HG03442 (cell line): Measurements from ENCODE around the gene ERLIN1.

Source experiments
- ATAC-seq: cut with Tn5 transposase; IDR thresholded peaks from one replicate; pipeline ENCODE4 v1.9.1; 2021; ENCODE audit warnings: mild to moderate bottlenecking, moderate library complexity; ENCODE audit not compliant: unreplicated experiment

The ERLIN1 gene

GRCh38 chr10:100185364-100186252, at the start of gene ERLIN1:
ERLIN1 (minus strand) TSS chr10:100186029; CDS start chr10:100185626, 403 bp downstream.
- peak; percentile 81 for ATAC-seq

DNA sequence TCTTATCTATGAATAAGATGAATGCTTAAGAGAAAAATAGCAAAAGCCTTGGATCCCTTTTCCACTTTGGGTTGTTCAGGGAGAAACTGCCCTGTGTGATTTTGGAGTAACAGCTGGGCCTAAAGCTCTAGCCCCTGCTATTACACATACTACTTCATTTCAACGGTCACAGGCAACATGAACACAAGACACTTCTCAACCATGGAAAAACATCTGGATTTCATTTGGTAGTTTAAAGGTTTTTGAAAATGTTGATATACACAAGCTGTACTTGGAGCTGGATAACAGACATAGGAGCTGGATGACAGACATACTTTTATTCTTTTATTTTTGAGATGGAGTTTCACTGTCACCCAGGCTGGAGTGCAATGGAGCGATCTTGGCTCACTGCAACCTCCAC, 46.3 kb upstream of the ERLIN1 start:
- ATAC-seq = no peak

- ATAC-seq = no peak
Measured at GRCh38 chr10:100229819-100230422, 44.1 kb upstream of the ERLIN1 start.

GRCh38 chr10:100223879-100224278, 38.0 kb upstream of the ERLIN1 start:
- no peak for ATAC-seq

DNA sequence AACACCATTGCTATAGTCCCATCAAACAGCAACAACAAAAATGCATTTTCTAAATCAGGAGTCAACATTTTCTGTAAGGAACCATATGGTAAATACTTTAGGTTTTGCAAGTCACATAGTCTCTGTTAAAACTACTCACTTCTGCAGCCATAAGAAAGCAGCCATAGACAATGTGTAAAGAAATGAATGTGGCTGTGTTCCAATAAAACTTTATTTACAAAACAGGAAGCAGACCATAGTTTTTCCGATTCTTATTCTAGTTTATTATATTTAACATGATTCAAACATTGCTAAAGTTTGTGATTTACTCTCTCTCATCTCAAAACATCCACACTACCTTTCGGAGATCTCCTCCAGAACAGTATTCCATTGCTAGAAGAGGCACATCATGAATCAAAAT, 36.7 kb upstream of the ERLIN1 start:
- no peak for ATAC-seq

- no peak for ATAC-seq
Measured at GRCh38 chr10:100216006-100216405, 30.2 kb upstream of the ERLIN1 start.

- ATAC-seq = no peak
Measured at GRCh38 chr10:100209303-100209702, 23.5 kb upstream of the ERLIN1 start.

GRCh38 chr10:100208276-100208675, 22.4 kb upstream of the ERLIN1 start:
- ATAC-seq = no peak

- ATAC-seq = no peak
Measured at GRCh38 chr10:100204370-100204769, 18.5 kb upstream of the ERLIN1 start.

DNA sequence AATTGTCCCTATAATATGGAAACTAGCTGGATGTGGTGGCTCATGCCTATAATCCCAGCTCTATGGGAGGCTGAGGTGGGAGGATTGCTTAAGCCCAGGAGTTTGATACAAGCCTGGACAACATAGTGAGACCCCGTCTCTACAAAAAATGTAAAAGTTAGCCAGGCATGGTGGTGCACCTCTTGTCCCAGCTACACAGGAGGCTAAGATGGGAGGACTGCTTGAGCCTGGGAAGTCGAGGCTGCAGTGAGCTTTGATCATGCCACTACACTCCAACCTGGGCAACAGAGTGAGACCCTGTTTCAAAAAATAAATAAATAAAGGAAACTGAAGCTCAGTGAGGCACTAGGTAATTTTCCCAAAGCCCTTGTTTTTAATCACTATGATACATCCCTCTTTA, 15.7 kb upstream of the ERLIN1 start:
- no peak for ATAC-seq

DNA sequence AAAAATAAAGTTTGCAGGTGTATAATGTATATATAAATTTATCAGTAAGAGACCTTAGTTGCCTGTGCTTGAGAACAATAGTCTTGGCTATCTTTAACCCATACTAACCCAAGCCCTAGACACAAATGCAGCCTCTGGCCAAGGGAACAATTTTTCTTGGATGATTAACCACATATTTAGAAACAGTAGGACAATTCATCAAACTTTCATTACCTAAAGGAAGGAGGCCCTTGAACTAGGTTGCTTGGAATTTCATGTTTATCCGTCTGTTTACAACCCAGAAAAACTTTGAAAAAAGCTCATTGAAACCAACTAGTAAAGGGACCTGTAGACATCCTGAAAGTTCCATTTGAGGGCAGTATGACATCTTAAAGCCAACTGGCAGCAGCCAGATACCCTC, 8.9 kb upstream of the ERLIN1 start:
- no peak for ATAC-seq

DNA sequence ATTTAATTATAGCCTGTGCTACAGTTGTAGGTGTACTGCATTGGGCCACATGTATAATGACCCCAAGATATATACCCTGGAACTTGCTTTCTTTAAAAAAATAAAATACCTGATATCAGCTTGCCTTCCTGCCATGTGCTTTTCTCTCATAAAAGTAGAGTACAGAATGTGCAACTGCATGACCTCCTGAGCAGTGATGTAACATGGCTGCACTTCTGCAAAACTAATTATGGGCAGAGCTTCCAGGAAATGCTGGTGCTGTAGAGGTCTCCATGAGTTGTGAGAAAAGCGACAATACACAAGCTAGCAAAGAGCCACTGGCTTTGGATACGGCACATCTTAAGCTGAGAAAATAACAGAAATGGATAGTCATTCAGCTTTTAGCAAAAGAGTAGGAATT, 6.5 kb upstream of the ERLIN1 start:
- ATAC-seq = no peak

DNA sequence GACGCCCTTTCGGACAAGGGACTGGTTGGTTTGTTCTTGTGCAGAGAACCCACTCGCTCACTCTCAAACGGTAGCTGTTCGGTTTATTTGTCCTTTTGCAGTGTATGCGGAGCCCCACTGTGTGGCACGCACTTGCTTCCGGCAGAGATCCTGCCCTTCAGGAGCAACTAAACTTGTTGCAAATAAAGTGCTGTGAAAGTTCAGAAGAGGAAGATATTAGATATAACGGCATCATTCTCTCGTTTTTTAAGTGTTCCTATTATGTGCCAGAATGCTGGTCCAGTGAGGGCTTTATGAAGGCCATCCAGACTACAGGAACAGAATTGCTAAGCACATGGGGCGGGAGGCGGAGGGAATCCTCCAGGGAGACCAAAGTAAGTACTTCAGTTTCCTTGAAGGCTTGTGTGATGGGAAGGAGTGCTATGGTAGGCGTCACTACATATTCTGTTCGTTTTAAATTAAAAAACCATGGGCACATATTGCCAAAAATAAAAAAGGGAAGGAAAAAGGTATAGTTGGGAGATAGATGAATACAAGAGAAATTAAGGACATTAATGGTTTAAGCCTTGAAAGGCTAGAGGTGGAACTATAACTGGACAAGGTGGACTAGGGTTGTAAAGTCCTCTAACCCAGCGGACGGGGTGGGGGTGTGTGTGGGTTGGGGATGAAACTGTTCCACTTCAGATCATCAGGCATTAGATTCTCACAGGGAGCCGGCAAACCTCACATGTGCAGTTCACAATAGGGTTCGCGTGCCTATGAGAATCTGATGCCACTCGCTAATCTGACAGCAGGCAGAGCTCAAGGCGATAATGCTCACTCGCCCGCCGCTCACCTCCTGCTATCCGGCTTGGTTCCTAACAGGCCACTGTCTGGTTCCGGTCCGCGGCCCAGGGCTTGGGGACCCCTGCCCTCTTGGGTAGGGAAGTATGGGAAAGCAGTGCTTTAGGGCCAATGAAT, 704 bp upstream of the ERLIN1 start:
- peak; percentile 35 for ATAC-seq

DNA sequence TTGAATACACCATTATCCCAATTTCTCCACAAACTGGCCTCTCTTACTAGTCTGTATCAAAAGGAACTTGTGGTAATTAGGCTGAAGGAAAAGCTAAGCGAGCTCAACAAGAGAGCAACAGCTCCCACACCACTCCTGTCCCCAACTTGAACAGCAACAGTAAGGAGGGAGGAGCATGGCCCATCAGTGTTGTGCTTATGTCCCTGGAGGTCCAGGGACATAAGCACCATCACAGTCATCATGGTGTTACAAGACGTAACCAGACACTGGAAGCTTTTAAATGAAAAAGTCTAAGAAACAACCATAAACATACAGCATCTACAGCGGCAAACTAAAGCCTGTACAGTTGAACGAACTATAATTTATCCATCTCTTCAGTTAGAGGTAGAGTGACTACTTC, 989 bp downstream of the ERLIN1 start:
- no peak for ATAC-seq

GRCh38 chr10:100184426-100184825, 1.4 kb downstream of the ERLIN1 start:
- ATAC-seq = no peak

DNA sequence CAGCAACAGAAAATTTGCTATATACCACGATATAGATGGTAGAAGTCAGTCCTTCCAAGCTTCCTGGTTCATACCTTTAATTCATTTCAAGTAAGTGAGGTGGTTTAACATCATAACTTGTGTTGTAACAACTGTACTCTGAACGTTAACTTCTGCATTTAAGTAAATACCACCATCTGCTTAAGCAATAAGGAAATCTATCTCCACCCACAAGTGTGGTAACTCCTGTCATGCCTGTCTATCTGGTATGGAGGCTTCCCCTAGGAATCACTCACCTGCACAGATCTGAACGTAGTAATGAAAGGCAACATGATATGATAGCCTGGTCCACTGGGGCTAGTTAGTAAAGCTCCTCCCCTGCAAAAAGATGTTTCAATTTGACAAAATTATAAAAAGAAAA, 2.3 kb downstream of the ERLIN1 start:
- ATAC-seq = no peak

GRCh38 chr10:100182908-100183307, 2.9 kb downstream of the ERLIN1 start:
- no peak for ATAC-seq

GRCh38 chr10:100182281-100182680, 3.5 kb downstream of the ERLIN1 start:
- ATAC-seq = no peak

- ATAC-seq = no peak
Measured at GRCh38 chr10:100175875-100176274, 10.0 kb downstream of the ERLIN1 start.

- peak; percentile 96 for ATAC-seq
Measured at GRCh38 chr10:100174699-100175677, 10.8 kb downstream of the ERLIN1 start.
